ENCODE data around the gene WDFY4. TPM values are rescaled to one million over a fixed set of nuclear protein-coding genes. Genes with fewer than 3 reads are reported as not detected.

WDFY4 gene
- total and polyA plus RNA-seq, 2 of the 13 experiments (the other 11 are each of a cell fraction or from before 2014, with no cell fraction given) = not detected

DNA sequence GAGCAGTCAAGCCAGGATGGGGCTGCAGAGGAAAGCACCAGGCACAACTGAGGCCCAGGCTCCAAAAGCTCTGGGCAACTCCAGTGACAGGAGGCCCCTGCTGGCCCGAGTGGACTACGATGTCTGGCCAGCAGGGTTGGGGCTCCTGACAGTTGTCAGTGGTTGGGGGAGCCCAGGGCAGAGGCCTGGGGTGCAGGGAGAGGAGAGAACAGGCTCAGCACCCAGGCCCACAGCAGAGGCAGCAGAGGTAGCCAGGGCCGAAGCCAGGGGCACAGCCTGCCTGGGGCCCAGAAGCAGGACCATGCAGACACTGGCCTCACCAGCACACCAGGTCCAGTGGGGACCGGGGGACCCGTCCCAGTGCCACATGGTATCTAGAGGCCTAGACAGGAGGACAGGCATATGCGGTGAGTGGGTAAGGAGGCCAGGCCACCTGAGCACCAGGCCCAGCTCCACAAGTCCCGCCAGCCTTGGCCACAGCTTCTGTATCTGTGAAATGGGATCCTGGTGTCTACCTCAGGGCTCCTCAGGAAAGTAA lies 301.0 kb downstream of the WDFY4 start:
- H3K27ac ChIP-seq (ENCODE audit: extremely low read length, insufficient read depth, low read length) = no peak overlapping the region
- peaks cover 0 to 3% of the 10 kb centered on the region in 2 experiments; a peak in 2 of 5 replicates for H3K27me3 ChIP-seq (ENCODE audit: control insufficient read depth in 1 of 2, insufficient read depth in 2 of 2, low read length in 2 of 2)
- no peaks in the 10 kb centered on the region for H3K36me3 ChIP-seq (replicated peaks in 1 of 2; ENCODE audit: control insufficient read depth in 1 of 2, insufficient read depth in 2 of 2, low read length in 2 of 2)
- POLR2A ChIA-PET = no interaction called here
- H4K20me1 ChIP-seq (ENCODE audit: insufficient read depth, low read length) = no peaks in the 10 kb centered on the region
- intact Hi-C loops (cut with micrococcal nuclease; ENCODE audit: unreplicated experiment) (no loop called here), in situ Hi-C loops (cut with HindIII; ENCODE audit: extremely low pct_ligation_motif_present, low pct_unique_long_range_greater_than_20kb) (no loop called here)
- DNase-seq (ENCODE audit: low spot score) (no peak), FAIRE-seq (no peak), ATAC-seq (no peak)
- BruUV-seq (replicated peaks) = no TSS peak
- H3K9ac ChIP-seq (ENCODE audit: insufficient read depth, low read depth, low read length) = no peak overlapping the region
- CTCF ChIA-PET (ENCODE audit: low intra/inter-chr PET ratio, low total read pairs) = no interaction called here
- no peaks in the 10 kb centered on the region for H3K9me3 ChIP-seq (ENCODE audit: low read length)
- H2AFZ ChIP-seq (ENCODE audit: low read length) = no peak overlapping the region
- WGBS (ENCODE audit: low lambda C conversion rate) = 14% methylated on average over 1 of the region's 7 CpGs
- no peaks in the 10 kb centered on the region for H3K79me2 ChIP-seq (ENCODE audit: insufficient read depth, low read length)
- no peak overlapping the region for H3K4me2 ChIP-seq (ENCODE audit: low read depth, low read length)
- no peak for TF ChIP-seq ZNF18 (CRISPR knock-in tag; IDR thresholded peaks at IDR 0.05; ENCODE audit: insufficient replicate concordance)
- no peaks in the 10 kb centered on the region for H3K4me1 ChIP-seq (ENCODE audit: insufficient read depth, low read length)
- H3K4me3 ChIP-seq (replicated peaks in 1 of 3; ENCODE audit: insufficient read depth in 1 of 3, low read depth in 2 of 3, low read length in 3 of 3) = no peak overlapping the region

- Histone ChIP-seq H3K4me2 (ENCODE audit: low read depth, low read length) (no peak overlapping the region), H3K9ac (ENCODE audit: insufficient read depth, low read depth, low read length) (no peak overlapping the region), H3K79me2 (ENCODE audit: insufficient read depth, low read length) (no peaks in the 10 kb centered on the region), H3K4me3 (replicated peaks in 1 of 3; ENCODE audit: insufficient read depth in 1 of 3, low read depth in 2 of 3, low read length in 3 of 3) (no peak overlapping the region), H3K27me3 (ENCODE audit: control insufficient read depth in 1 of 2, insufficient read depth in 2 of 2, low read length in 2 of 2) (no peaks in the 10 kb centered on the region; a peak in 1 of 5 replicates), H2AFZ (ENCODE audit: low read length) (no peak overlapping the region), H3K27ac (ENCODE audit: extremely low read length, insufficient read depth, low read length) (no peak overlapping the region), H3K4me1 (ENCODE audit: insufficient read depth, low read length) (no peaks in the 10 kb centered on the region), H3K9me3 (ENCODE audit: low read length) (no peaks in the 10 kb centered on the region), H4K20me1 (ENCODE audit: insufficient read depth, low read length) (no peaks in the 10 kb centered on the region), H3K36me3 (replicated peaks in 1 of 2; ENCODE audit: control insufficient read depth in 1 of 2, insufficient read depth in 2 of 2, low read length in 2 of 2) (no peaks in the 10 kb centered on the region)
- WGBS (ENCODE audit: low lambda C conversion rate) = 0% methylated on average over 1 of the region's 1 CpG
- CTCF ChIA-PET (ENCODE audit: low intra/inter-chr PET ratio, low total read pairs) = no interaction called here
- no TSS peak for BruUV-seq (replicated peaks)
- POLR2A ChIA-PET = no interaction called here
- intact Hi-C loops (cut with micrococcal nuclease; ENCODE audit: unreplicated experiment) = no loop called here
- FAIRE-seq (no peak), ATAC-seq (no peak), DNase-seq (ENCODE audit: low spot score) (no peak)
- in situ Hi-C loops (cut with HindIII; ENCODE audit: extremely low pct_ligation_motif_present, low pct_unique_long_range_greater_than_20kb) = no loop called here
- TF ChIP-seq PHB2 (IDR thresholded peaks at IDR 0.05; ENCODE audit: partially characterized antibody) (no peak), ZBTB1 (CRISPR knock-in tag; IDR thresholded peaks at IDR 0.05; ENCODE audit: borderline replicate concordance) (no peak), PATZ1 (CRISPR knock-in tag; IDR thresholded peaks at IDR 0.05) (no peak), ARID2 (CRISPR knock-in tag; IDR thresholded peaks at IDR 0.05; ENCODE audit: borderline replicate concordance) (no peak), GPN1 (CRISPR knock-in tag; IDR thresholded peaks at IDR 0.05; ENCODE audit: borderline replicate concordance) (no peak), PREB (CRISPR knock-in tag; IDR thresholded peaks at IDR 0.05) (no peak), NFE2L1 (CRISPR knock-in tag; IDR thresholded peaks at IDR 0.05; ENCODE audit: borderline replicate concordance) (no peak), REL (CRISPR knock-in tag; conservative IDR thresholded peaks at IDR 0.05) (no peak)
- TF ChIP-seq, protein P1, sequence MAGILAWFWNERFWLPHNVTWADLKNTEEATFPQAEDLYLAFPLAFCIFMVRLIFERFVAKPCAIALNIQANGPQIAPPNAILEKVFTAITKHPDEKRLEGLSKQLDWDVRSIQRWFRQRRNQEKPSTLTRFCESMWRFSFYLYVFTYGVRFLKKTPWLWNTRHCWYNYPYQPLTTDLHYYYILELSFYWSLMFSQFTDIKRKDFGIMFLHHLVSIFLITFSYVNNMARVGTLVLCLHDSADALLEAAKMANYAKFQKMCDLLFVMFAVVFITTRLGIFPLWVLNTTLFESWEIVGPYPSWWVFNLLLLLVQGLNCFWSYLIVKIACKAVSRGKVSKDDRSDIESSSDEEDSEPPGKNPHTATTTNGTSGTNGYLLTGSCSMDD (CRISPR knock-in tag; IDR thresholded peaks at IDR 0.05) = no peak
These were observed 305.6 kb downstream of the WDFY4 start for GRCh38 chr10:48990226-48990625.

All from HepG2 (cell line).